Activated CD4-positive, alpha-beta T cell treated with anti-CD3 and anti-CD28 coated beads, Interleukin-2, amount 50 U/mL, for 48 hours (primary cell): Measurements from ENCODE around the gene ABR.

Experiments
- DNase-seq, 2 experiments: peaks; one replicate each; pipeline ENCODE4 v3.0.0-alpha.2; 2020

ABR gene

DNA sequence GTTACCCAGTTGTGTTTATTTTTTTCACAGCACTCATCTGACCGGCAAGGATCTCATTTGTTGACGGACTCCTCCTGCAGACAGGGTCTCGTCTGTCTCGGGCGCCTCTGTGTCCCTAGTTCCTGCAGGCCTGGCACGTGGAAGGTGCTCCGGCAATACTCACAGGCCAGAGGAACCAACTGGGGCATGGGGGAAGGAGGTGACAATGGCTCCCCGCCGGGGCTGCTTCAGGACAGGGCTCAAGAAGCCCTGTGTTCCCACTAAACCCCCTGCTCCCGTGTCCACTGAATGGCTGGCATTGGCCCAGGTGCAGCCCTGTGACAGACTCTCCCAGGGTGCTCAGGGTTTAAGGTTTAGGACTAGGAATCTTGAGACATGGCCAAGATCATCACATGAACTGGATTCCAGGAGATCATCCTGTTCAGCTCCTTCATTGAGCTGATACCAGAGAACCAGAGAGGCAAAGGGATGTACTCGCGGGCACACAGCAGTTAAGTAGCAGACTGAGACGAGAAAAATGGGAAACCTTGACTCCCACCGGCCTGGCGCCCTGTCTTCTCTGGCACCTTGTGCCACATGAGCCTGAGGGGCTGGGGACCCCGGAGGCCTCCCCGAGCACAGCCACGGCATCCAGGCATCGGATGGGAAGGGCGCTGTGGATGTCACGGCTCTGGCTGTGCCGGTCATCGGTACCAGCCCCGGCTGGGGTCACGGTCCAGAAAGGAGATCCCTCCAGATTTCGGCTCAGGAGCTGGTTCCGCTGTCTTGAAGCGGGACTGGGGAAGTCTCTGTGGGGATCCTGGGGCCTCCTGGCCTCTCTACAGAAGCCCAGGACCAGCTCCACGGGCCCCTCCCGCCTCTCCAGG is 153.8 kb downstream of the ABR start:
- DNase-seq: no peak

DNA sequence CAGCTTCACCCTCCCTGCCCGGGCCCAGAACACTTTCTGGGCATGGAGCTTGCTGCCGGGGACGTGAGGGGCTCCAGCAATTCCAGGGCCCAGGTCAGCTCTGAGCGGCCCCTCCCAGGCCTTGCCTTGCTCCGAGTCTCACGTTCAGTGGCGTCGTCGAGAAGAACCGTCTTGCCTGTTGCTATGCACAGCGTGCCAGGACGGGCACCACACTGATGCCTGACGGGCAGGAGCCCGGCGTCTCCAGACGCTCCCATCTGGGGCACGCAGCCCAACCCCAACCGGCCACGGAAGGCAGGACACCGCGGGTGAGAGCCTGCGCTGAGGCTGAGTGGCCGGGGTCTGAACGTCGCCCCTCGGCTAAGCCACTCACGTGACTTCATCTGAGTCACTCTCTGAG is 155.7 kb downstream of the ABR start:
- DNase-seq: no peak

DNA sequence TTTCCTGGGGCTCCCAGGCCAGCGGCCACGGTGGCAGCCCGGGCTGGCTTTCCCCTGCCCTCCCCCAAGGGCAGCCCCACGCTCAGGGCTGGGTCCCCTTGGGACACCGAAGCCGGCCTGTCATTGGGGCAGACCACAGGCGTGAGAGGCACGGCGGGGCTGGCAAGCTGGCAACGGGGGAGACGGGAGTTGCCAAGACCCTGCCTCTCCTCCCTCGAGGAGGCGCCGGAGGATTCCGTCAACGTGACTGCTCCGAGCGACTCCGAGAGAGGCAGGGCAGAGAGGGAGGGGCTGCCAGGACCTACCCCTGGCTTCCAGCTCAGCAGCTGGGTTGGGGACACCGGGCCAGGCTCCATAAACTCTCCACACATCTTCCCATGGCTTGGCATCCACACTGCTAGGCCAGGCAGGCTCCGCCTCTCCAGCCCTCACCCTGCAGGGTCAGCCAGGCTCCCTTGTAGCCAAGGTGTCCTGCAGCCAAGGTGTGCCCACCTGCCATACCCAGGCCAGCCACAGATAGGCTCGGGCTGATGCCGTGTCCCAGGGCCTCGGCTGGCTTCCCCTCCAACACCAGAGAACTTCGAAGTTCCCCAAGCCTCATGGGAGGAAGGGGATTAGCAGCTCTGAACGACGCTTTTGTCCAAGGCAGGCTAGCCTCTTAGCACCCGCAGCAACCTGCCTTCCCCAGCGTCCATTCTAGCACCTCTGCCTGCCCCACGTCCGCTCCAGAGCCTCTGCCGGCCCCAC is 157.3 kb downstream of the ABR start:
- DNase-seq: no peak

DNA sequence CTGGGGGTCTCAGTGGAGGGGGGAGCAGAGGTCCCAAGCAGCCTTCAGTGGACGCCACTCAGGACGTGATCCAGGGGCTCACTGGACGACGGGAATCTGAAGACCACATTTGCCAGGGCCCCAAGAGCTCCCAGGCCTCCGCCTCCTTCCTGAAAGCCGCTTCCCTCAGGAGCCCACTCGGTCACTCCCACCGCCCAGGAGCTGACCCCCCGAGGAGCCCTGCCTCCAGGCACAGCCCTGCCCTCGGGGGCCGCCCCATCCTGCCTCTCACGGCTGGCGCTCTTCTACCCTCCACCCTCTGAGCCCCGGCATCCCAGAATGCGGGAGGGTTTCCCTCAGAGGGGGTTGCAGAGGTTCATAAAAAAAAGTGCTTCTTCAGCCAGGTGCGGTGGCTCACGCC is 158.6 kb downstream of the ABR start:
- no peak for DNase-seq

DNA sequence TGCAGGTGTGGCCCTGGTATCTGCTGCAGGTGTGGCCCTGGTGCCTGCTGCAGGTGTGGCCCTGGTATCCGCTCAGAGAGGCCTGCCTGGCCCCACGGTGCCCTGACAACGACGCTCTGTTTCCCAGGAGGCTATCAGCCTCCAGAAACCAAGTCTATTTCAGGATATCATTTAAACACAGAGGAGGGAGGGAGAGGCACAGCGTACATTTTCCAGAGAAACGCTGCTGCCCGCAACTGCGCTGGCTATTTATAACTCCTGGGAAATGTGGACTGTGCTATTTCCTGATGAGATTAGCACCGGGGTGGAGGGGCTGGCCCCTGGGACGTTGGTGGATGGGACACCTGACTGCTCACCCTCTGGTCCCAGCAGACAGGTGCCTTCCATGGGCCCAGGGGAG is 160.3 kb downstream of the ABR start:
- no peak for DNase-seq

DNA sequence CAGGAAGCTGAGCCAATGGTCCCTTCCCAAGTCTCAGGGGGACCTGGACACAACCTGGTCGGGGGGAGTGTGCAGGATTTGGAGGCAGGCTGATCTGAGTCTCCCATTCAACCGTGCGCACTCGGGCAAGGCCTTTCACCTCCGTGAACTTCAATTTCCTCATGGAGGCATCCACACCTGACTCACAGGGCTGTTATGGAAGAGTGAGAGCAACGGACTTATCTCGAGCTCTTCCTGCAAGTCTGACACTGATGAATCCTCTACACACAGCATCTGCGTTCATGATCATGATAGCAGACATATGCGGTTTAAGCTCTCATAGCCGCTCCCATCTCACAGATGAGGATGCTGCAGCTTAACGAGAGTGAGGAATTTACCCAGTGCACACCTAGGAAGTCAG is 161.2 kb downstream of the ABR start:
- DNase-seq: no peak

DNA sequence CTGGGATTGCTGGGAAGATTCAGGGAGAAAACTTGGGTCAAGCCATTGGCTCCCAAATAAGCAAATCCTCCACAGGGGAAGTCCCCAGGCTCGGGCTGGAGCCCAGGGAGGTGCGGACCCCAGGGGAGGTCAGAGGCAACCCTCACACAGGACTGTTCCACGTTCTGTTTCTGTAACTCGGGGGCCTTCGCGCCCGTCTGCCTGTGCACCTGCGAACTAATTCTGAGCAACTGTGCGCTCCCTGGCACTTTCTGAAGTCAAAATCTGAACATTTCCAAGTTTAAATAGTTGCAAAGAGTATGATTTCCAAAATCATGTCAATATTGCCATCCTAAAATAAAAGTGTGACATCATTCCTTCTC is 166.1 kb downstream of the ABR start:
- no peak for DNase-seq

DNA sequence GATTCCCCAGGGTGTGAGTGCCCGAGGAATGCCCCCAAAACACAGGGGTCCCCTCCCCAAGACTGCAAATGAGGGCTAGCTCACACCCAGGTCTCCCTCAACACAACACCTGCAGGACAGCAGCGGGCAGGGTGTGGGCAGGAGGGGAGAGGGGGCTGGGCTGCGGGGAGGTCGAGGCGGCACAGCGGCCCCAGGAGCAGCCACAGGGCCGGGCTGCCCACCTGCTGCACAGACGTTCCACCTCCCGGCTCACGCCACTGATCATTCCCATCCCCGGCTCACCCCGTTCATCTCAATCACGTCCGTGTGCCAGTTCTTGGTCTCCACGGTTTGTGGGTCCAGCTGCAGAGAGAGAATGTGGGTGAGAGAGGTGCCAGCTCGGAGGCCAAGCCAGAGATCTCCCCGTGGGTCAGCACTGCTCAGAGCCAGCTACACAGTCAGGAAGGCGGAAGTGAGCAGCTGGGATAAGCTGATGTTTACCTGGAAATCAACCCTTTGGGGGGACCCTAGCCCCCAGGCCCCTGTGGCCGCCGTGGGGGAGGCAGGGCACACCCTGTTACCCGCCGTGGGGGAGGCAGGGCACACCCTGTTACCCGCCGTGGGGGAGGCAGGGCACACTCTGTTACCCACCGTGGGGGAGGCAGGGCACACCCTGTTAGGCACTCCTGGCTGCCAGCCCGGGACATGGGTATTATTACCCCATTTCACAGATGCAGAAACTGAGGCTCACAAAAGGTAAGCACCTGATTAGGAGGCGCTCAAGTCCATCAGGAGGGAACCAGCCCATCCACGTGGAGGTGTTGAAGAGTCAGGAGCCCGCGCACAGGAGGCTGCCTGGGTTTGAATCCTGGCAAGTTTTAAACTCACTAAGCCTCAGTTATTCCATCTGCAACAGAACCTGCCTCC is 166.7 kb downstream of the ABR start:
- DNase-seq: no peak

DNA sequence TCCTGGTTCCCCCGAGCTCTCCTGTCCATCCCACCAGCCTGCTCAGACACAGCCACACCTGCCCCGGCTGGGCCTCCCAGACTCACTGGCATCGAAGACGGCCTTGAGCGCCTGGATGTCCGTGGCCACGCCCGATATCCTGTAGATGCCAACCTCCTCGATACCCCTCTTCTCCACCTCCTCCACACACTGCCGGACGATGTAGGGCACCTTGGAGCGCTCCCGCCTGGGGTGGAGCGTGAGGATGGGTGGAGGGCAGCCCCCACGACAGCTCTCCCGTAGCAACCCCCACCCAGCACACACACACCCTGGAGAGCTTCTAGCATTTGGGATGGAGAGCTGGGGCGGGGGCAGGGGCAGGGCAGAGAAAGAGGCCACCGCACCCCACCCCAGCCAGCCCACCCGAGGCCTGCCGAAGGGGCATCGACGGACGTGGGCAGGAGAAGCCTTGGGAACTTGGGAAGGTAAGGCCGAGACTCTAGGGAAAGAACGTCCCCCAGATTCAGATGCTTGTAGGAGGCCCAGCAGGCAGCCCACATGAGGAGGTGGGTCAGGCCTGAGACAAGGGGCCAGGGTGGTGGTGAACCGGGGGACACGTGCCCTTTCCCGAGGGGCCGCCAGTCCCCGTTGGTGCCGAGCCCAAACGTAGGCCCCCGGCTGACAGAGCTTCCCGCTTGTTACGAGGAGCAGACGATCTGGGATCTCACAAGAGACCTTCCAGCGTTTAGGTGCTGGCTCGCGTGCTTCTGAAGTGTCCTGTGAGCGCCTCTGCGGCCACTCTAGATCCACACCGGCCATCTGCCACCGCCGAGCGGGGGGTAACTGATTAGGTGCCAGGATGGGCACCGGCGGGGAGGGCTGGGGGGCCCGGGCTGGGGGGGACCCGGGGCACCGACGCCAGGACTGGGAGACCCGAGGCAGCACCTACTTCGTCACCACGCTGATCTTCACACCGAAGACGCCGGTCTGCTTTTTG is 167.7 kb downstream of the ABR start:
- DNase-seq: no peak

DNA sequence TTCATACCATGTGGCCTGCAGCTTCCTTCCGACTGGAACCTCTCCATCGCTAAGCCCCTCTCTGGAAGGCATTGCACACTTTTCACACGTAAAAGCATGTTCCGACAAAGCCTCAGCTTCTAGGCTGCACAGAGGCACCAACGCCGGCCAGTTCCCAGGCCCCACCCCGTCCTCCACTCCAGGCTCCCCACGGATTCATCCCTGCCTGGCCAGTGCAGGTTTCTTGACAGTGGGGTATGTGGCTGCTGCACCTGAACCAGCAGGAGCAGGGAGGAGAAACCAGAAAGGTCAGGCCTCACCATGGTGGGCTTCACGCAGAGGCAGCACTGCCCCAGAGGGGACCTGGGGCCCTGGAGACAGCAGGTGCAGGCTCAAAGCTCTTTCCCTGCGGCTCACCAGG is 168.6 kb downstream of the ABR start:
- no peak for DNase-seq

DNA sequence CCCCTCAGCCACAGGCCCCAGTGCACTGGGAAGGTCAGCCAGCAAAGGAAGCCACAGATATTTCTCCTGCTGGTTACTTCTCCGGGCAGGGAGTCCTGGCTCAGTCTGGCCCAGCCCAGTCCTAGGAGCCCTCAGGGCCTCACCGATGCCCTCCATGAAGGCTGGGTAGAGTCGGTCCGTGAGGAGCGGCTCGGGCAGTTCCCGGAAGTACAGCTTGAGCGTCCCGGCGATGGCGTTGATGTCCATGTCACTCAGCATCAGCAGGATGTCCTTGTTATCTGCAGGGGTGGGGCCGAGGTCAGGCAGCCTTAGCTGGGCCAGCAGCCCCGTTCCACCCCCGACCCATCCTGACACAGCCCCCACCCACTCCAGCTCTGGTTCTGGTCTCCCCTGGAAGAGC is 169.2 kb downstream of the ABR start:
- DNase-seq: no peak

DNA sequence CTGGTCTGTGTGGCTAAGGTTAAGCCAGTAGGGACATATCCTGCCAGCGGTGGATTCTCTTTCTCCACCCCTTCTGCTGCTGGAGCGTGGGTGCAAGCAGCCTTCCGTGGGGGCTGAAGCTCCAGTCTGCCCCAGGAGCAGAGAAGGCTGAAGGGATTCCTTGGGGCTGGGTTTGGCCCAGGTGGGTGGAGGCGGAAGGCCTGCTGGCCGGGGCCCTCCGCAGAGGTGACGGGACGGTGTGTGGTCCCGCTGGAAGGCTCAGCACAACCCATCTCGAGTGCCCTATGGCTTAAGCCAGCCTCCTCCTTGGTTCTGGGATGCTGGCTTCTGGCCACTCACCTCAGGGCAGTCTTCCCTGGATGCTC is 169.7 kb downstream of the ABR start:
- DNase-seq: no peak

DNA sequence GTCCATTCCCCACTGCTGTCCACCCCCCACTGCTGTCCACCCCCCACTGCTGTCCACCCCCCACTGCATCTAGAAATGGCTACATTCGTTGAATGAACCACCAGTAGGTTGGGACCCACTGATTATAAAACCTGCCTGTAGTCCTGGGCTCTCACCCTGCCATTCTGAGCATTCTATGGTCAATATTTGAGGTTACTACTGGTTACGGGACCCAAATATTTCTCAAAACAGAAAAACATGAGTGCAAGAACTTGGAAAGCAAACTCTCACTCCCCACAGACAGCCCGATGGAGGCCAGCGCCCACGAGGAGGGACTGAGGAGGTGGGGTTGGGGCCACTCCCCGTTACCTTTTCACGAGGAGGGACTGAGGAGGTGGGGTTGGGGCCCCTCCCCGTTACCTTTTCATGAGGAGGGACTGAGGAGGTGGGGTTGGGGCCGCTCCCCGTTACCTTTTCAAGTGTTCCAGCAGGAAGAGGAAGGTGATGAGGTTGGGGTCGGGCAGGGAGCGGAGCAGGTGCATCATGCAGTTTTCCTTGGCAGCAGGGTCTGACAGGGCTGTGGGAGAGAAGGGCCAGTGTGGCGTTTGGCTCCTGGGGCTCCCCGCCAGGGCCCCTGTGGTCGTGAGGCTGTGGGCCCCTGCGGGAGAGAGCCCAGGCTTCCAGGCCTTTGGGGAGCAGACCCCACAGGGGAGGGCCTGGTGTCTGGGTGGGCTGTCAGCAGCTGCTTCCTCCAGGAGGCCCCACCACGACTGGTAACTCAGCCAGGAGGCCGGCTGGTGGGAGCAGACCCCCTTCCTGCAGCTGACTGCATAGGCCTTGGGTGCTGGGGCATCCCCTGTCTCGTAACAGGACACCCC is 170.3 kb downstream of the ABR start:
- DNase-seq: no peak

DNA sequence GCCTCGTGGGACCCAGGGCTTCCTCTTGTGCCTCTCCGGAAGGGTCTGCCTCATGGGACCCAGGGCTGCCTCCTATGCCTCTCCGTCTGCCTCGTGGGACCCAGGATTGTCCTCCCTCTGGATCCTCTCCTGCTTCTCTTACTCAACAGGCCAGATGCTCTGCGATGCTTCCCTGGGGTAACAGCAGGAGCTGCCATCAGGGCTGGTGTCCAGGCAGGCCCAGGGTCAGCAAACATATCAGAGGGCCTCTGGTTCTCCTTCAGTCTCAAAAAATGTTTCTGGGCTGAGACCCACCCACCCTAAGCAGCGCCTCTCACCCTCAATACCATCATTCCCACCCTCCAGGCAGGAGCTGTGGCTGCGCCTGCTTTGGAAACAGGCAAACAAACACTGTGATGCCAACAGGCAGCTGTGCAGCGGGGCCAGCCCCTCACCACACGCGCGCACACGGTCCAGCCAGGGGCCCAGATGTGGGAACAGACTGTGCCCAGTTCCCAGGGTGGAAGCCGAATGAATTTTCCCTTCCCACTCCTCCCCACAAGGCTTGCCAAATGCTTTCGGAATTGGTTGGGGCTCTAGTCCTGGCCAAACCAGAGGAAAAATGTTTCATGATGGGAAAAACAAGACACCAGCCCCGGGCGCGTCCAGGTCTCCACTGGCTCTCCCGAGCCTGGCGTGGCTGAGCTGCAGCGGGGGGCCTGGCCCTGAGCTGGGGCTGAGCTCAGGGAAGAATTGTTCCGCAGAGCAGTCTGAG is 171.6 kb downstream of the ABR start:
- no peak for DNase-seq

DNA sequence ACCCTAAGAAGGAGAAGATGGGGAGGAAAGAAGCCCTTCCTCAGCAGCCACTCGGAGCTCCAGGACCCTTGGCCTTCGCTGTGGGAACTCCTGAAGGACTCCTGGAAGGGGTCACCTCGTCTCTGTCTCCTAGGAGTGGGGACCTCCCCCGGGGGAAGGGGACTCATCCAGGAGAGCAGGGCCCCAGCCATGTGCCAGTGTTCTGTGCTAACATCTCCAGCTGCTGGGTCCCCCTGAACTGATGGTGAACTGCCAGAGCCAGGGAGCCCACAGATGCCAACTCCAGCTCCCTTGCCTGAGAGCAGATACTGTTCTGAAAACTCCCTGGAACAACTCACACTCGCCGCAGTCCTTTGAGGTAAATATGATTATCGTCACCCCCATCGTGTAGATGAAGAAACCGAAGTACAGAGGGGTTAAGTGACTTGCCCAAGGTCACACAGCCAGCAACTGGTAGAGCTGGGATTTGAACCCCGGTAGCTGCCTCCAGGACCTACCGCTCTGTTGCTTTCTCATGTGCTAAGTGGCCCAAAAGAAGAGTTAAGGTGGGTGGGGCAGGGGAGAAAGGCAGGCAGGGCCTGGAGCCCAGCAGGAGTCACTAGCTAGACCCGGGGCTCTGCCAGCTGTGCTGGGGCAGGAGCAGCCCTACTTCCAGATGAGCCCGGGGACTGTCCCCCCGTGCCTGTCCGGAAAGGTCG is 172.3 kb downstream of the ABR start:
- DNase-seq: no peak

DNA sequence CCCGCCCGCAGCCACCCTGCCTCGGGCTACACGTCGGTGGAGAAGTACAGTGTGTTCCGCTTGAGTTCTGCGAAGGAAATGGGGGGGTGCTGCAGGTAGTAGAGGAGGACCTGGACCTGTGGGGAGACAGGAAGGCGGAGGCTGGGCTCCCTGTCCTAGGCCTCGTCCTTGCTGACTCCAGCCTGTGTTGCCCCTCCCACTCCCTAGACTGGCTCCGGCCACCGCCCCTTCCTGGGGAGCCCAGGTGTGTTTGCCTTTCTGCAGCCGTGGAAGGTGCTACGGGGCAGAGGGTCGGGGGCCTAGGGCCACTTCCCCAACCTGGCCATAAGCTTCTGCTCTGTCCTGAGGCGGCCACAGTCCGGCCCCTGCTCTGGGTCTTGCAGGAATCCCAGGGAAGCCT is 173.7 kb downstream of the ABR start:
- DNase-seq: no peak

DNA sequence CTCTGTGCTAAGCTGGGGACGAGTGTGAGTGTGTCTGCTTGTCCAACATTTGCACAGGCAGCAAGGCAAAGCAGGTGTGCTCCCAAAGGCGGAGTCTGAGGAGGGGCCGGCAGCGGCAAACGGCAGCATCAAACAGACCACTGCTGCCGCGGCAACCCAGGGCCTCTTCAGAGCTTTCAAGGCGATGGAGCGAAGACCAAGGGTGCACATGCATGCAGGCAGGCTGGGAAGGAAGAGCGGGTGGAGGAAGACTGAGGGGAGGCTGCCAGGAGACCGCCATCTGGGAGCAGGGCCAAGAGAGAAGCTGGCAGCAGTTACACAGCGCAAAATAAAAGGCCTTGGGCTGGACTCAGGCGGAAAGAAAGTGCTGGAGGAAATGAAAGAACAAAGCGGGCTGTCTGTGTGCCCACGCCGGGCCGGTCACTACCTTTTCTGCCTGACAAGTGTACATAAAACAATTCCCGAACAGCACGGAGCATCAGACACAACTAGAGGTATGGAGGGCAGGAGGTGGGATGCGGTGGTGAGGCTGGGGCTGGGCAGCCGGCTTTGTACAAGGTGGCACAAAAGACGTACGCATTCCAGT is 174.3 kb downstream of the ABR start:
- DNase-seq: no peak

DNA sequence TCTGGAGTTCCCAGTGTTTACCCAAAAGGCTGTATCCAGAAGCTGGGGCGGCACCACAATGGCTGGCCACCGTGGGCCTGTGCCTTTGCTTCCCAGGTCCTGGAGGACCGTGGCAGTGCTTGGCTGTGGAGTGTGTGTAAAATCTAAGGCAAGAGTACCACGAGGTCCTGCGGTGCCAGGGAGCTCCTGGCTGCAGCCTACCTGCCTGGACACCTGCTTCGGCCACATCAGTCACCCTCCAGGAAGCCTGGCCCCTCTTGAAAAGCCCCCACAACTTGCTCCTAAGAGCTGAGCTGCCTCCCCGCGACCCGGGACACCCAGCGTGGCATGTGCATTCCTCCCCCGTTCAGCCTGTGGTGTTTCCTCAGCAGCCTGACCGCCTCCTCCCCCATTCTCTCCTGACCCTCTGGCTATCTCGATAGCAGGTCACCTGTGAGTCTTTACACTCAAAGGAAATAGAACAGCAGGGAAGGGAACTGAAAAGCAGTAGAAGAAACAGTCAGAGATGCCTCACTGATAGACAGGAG is 174.9 kb downstream of the ABR start:
- DNase-seq: no peak
